ENCODE results near the gene MPIG6B.

DNA sequence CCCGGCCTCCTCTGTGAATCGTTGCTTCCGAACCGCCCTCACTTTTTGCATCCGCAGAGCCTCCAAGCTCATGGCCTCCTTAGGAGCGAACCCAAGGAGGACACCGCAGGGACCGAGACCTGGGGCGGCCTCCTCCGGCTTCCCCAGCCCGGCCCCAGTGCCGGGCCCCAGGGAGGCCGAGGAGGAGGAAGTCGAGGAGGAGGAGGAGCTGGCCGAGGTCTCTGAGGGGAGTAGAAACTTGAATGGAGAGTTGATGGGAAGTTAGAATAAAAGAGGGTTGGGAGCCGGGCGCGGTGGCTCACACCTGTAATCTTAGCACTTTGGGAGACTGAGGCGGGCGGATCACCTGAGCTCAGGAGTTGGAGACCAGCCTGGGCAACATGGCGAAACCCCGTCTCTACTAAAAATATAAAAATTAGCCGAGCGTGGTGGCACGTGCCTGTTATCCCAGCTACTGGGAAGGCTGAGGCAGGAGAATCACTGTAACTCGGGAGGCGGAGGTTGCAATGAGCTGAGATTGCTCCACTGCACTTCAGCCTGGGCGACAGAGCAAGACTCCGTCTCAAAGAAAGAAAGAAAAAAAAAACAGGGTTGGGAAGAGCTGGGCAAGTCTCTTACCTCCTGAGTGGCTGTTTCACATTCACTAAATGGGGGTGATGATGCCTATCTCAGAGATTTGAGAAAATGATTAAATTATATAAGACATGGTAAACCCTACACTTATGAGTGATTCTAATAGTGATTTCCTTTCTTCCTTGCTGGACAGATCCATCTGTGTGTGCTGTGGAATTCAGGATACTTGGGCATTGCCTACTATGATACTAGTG lies 17.4 kb downstream of the MPIG6B start:
- TF ChIP-seq EZH2 (optimal IDR thresholded peaks at IDR 0.05; ENCODE audit: low read depth, low read length) (no peak), EZH2phosphoT487 (IDR thresholded peaks at IDR 0.05; ENCODE audit: low read length) (no peak)
- TF ChIP-seq, protein P1, sequence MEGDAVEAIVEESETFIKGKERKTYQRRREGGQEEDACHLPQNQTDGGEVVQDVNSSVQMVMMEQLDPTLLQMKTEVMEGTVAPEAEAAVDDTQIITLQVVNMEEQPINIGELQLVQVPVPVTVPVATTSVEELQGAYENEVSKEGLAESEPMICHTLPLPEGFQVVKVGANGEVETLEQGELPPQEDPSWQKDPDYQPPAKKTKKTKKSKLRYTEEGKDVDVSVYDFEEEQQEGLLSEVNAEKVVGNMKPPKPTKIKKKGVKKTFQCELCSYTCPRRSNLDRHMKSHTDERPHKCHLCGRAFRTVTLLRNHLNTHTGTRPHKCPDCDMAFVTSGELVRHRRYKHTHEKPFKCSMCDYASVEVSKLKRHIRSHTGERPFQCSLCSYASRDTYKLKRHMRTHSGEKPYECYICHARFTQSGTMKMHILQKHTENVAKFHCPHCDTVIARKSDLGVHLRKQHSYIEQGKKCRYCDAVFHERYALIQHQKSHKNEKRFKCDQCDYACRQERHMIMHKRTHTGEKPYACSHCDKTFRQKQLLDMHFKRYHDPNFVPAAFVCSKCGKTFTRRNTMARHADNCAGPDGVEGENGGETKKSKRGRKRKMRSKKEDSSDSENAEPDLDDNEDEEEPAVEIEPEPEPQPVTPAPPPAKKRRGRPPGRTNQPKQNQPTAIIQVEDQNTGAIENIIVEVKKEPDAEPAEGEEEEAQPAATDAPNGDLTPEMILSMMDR (IDR thresholded peaks at IDR 0.05; ENCODE audit: low read length), result no peak

Measured in MM.1S (cell line).